GM18520 (cell line): Measurements from ENCODE around the gene GRIN1.
"Not testable (repeated sequence)": the region's sequence is repeated elsewhere in the genome, so short reads cannot be mapped to it uniquely, and the experiment has no call there.

ENCODE experiments used
- ATAC-seq: cut with Tn5 transposase; IDR thresholded peaks from one replicate; pipeline ENCODE4 v1.9.1; 2021; ENCODE audit not compliant: unreplicated experiment

GRIN1 gene

GRCh38 chr9:137127301-137128157 lies 11.4 kb upstream of the GRIN1 start:
- ATAC-seq: no peak

GRCh38 chr9:137128158-137128861 lies 10.6 kb upstream of the GRIN1 start:
- ATAC-seq: no peak

DNA sequence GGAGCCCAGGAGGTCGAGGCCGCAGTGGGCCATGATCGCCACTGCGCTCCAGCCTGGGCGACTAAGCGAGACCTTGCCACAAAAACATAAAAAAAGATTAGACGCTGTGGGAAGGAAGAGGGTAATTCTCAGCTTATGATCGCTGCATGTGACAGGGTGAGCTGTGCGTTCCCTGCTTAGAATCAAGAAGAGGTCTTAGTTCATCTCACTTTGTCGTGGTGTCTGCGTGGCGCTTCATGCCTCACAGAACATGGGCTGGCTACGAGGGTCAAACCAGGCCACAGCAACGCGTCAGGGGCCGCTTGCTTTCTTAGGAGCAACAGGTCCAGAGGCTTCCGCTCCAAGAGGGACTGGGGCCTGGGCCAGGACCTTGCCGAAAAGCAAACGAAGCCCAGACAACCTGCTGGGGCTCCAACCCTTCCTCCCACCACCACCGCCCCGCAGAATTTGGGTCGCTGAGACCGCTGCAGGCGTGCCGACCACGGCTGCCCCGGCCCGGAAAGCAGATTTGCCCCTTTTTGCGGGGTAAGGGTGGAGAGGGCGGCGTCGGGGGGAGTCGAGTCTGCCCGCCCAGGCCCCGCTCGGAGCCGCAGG lies 10.0 kb upstream of the GRIN1 start:
- ATAC-seq: peak; percentile 9

DNA sequence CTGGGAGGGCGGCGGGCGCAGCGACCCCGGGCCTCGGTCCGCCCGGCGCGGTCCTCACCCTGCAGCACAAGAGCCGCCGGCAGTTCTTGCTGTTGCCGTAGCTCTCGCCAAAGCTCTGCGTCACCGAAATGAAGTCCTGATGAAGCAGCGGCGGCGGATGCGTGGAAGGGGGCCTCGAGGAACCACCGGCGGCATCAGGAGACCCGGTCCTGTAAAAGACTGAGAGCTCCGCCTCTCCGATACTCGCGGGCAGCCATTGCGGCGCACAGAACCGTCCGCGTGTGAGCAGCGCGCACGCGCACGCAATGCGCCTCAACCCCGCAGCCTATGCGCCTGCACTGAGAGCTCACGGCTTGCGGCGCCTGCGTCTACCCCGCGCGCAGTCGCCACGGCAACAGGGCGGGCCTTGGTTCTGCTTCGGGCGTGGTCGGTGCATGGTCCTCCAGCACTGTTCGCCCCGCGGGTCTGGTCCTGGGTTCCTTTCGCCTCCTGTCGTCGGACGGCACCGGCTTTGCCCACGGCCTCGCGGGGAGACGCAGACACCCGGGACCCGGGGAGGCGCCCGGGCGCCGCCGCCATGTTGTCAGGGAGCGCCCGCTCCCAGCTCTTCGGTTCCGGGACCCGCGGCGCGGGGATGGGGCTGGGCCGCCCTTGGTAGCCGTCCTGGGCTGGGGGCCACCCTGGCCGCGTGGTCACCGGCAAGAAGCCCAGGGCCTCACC lies 9.3 kb upstream of the GRIN1 start:
- peak; percentile 71 for ATAC-seq

GRCh38 chr9:137130176-137130755 lies 8.7 kb upstream of the GRIN1 start:
- no peak for ATAC-seq

- no peak for ATAC-seq
Measured at GRCh38 chr9:137134191-137134590, 4.8 kb upstream of the GRIN1 start.

- ATAC-seq: not testable (repeated sequence)
Measured at GRCh38 chr9:137135154-137135553, 3.8 kb upstream of the GRIN1 start.

GRCh38 chr9:137136261-137136880 lies 2.6 kb upstream of the GRIN1 start:
- ATAC-seq: no peak

DNA sequence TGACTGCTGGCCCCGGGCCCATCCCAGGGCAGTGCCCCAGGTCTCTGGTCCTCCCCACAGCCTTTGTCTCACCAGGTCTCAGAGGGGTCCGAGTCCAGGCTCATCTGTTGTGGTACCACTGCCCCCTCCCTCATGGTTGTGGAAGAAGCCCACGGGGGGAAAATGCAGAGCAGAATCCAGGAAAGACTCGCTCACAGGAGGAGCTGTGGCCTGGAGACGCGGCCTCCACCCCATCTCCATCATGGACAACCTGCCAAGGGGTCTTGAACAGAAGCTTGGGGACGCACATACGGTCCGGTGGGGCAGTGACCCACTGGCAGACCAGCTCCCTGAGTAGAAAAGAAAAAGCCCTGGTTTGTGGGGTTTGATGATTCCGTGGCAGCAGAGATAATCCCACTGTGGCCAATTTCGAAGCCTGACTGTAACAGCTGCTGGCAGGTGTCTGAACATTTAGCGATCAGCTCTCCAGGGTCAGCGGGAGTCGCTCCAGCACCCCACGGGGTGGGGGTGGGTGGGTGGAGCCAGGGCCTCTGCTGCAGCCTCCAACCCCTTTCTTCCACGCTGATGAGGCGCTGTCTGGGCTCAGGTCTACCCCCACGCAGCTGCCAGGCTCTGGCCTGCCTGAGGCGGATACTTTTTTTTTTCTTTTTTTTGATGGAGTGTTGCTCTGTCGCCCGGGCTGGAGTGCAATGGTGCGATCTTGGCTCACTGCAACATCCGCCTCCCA lies 1.9 kb upstream of the GRIN1 start:
- ATAC-seq: no peak

DNA sequence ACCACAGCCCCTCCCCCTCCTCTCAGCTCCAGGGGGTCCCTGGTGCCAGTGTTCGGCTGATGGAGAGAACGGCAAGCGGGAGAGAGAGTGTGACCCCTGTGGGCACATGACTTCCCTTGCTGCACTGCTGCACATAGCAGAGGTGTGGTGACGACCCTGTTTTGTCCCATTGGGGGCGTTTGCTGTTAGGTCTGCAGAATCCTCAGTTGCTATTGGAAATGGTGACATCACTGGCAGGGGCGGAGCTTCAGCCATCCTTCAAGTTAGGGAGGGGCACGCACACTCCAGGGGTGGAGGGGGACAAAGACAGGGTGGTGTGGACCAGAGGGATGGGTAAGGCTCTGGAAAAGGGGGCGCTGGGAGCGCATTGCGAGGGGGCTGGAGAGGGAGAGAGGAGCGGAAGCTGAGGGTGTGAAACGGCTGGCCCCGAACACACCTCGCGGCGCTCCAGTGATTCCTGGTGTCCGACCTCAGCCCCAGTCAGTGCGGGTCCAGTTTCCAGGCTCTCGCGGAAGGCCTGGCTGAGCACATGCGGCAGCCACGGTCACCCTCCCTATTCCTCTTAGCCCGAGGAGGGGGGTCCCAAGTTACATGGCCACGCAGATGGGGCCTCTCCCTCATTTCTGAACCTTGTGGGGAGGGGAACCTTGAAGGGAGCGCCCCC lies 764 bp upstream of the GRIN1 start:
- no peak for ATAC-seq

- no peak for ATAC-seq
Measured at GRCh38 chr9:137139468-137140150, 655 bp downstream of the GRIN1 start.

DNA sequence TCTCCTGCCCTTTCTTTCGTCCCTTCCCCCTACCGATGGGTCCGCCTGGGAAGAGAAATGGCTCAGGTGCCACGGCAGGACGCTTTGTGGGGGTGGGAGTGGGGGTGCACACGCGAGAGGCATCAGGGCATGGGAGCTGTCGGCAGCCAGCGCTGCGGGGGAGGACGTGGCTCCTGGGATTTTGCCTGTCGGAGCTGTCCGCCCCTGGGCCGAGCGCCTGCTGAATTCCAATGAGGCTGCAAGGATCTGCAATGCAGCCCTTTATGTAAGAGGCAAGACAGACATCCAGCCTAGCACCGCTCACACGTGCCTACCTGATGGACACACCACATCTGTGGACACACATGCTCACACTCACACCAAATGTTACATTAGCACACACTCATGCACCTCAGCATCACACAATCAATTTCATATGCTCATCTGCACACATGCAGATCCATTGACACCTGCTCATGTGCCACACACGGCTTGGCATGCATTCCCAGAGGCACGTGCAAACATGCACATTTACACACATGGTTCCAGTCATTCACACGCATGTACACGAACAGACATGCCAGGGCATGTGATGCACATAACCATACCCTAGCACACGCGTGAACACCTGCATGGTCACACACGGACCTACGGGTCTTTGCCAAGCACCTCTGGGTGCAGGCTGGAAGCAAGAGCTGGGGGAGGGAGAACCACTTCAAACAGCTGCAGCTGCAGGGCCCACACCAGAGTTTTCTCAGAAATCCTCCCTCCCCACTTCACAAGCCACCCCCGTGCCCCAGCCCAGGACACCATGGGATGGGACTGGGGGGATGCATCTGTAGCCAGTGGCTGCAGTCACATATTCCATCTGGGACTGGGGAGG lies 1.4 kb downstream of the GRIN1 start:
- no peak for ATAC-seq

- ATAC-seq: no peak
Measured at GRCh38 chr9:137141050-137141810, 2.3 kb downstream of the GRIN1 start.

DNA sequence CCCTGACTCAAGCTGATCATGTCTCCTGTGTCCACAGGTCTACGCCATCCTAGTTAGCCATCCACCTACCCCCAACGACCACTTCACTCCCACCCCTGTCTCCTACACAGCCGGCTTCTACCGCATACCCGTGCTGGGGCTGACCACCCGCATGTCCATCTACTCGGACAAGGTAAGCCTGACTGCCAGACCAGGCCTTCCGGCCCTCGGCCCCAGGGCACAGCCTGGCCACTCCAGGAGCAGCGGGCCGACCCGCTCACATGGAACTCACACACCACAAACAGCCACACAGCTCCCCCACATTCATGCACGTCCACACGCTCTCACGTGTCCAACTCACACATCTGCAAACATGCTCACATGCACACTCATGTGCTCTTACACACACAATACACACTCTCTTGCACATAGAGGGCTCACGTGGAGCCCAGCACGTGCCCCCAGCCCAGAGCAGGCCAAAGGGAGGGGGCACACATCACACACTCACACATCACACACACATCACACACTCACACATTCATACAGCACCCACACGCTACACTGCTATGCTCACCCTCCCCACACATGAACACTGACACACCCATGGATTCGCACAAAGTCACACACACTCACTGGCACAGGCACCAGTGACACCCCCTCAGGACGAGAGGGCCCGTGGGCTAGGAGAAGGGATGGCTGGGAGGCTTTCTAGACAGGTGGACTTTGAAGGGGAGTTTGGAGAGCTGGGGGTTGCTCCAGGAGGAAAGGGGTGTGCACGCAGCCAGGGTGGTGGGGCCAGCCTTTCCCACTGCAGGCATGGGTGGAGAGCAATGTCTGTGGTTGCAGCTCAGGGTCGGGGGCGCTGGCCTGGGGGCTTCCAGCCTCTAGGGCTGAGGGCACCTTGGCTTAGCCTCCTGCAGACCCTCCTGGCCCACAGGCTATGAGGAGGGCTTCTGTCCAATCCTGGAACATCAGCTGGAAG lies 3.3 kb downstream of the GRIN1 start:
- ATAC-seq: no peak

DNA sequence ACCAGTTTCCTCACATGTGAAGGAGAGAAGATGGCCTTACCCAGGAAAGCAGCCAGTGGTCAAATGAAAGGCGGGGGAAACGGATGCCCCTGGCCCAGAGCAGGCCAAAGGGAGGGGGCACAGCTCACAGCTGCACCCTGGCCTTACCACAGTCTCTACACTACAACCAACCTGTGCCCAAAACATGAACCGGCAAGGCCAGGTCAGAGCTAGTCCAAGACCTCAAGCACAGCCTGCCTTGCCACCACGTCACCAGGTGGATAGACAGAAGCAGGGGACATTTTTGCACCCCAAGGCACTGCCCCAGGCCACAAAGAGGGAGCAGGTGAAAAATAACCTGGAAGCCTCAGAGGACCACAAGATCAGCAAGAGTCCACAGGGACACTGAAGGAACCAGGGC lies 4.5 kb downstream of the GRIN1 start:
- ATAC-seq: no peak
